Mesenchymal stem cell (in vitro differentiated cells and primary cell): ENCODE data around the gene PHIP.

Source experiments
- DNase-seq: peaks from one replicate; pipeline ENCODE4 v3.0.0-alpha.2; 2013
- H2AFZ ChIP-seq: one replicate; pipeline ENCODE4 v1.6.1; 2013; ENCODE audit warnings: low read depth, mild to moderate bottlenecking, control low read depth, inconsistent platforms, low read length, moderate library complexity
- H2AK5ac ChIP-seq: 2 replicates; pipeline ENCODE4 v1.6.1; 2013; ENCODE audit warnings: low read length, moderate library complexity, mild to moderate bottlenecking, inconsistent platforms; ENCODE audit not compliant: severe bottlenecking
- H2BK120ac ChIP-seq: one replicate; pipeline ENCODE4 v1.6.1; 2013; ENCODE audit warnings: low read depth, mild to moderate bottlenecking, inconsistent platforms, low read length, moderate library complexity
- H2BK12ac ChIP-seq, 2 experiments: one replicate each; pipeline ENCODE4 v1.6.1; 2013; ENCODE audit warnings: inconsistent platforms in 2 of 2, low read length in 2 of 2, mild to moderate bottlenecking in 2 of 2, moderate library complexity in 2 of 2, control low read depth in 1 of 2
- H2BK15ac ChIP-seq: one replicate; pipeline ENCODE4 v1.6.1; 2013; ENCODE audit warnings: mild to moderate bottlenecking, low read depth, inconsistent platforms; ENCODE audit not compliant: poor library complexity, severe bottlenecking
- H2BK5ac ChIP-seq: 2 replicates; pipeline ENCODE4 v1.6.1; 2013; ENCODE audit warnings: low read depth, mild to moderate bottlenecking, low read length, control low read depth, inconsistent platforms; ENCODE audit not compliant: poor library complexity, severe bottlenecking
- H3K14ac ChIP-seq, 2 experiments: one replicate each; pipeline ENCODE4 v1.6.1; 2013; ENCODE audit warnings: inconsistent platforms in 2 of 2, low read length in 2 of 2, control low read depth in 1 of 2, mild to moderate bottlenecking in 1 of 2, moderate library complexity in 1 of 2
- H3K18ac ChIP-seq, 2 experiments: one replicate each; pipeline ENCODE4 v1.6.1; 2013; ENCODE audit warnings: inconsistent platforms in 2 of 2, low read length in 2 of 2, control low read depth in 1 of 2, low read depth in 1 of 2, mild to moderate bottlenecking in 1 of 2
- H3K23ac ChIP-seq, 2 experiments: one replicate each; pipeline ENCODE4 v1.6.1; 2013; ENCODE audit warnings: inconsistent platforms in 2 of 2, low read length in 2 of 2, mild to moderate bottlenecking in 2 of 2, moderate library complexity in 2 of 2, control low read depth in 1 of 2
- H3K27ac ChIP-seq: 2 replicates; pipeline ENCODE4 v1.5.1; 2013; ENCODE audit warnings: mild to moderate bottlenecking, moderate library complexity, low read length, control low read depth, inconsistent platforms; ENCODE audit not compliant: poor library complexity, severe bottlenecking
- H3K27me3 ChIP-seq, 2 experiments: 2 replicates each; pipeline versions ENCODE4 v1.6.1 to v1.7.0; 2013; ENCODE audit warnings: low read length in 2 of 2, mild to moderate bottlenecking in 2 of 2, moderate library complexity in 2 of 2, control low read depth in 1 of 2, inconsistent platforms in 1 of 2; ENCODE audit not compliant: control insufficient read depth in 1 of 2, insufficient read depth in 1 of 2
- H3K36me3 ChIP-seq, 2 experiments: 2 replicates each; pipeline versions ENCODE4 v1.6.1 to v1.7.0; 2013; ENCODE audit warnings: low read length in 2 of 2, control low read depth in 1 of 2, inconsistent platforms in 1 of 2, low read depth in 1 of 2, mild to moderate bottlenecking in 1 of 2; ENCODE audit not compliant: insufficient read depth in 2 of 2, control insufficient read depth in 1 of 2
- H3K4ac ChIP-seq, 2 experiments: one replicate each; pipeline ENCODE4 v1.6.1; 2013; ENCODE audit warnings: inconsistent platforms in 2 of 2, low read length in 2 of 2, mild to moderate bottlenecking in 2 of 2, moderate library complexity in 2 of 2, control low read depth in 1 of 2, low read depth in 1 of 2
- H3K4me1 ChIP-seq: 2 replicates; pipeline ENCODE4 v1.6.1; 2013; ENCODE audit warnings: low read depth, low read length, control low read depth; ENCODE audit not compliant: control insufficient read depth, insufficient read depth
- H3K4me2 ChIP-seq: 2 replicates; pipeline ENCODE4 v1.6.1; 2013; ENCODE audit warnings: low read length, mild to moderate bottlenecking, inconsistent platforms; ENCODE audit not compliant: poor library complexity, severe bottlenecking
- H3K4me3 ChIP-seq, 2 experiments: 2 replicates each; pipeline versions ENCODE4 v1.5.1 to v1.7.0; 2013; ENCODE audit warnings: low read length in 2 of 2, mild to moderate bottlenecking in 2 of 2, control low read depth in 1 of 2, low read depth in 1 of 2; ENCODE audit not compliant: insufficient read depth in 1 of 2
- H3K79me1 ChIP-seq: replicated peaks from 2 replicates; pipeline ENCODE4 v1.6.1; 2013; ENCODE audit warnings: mild to moderate bottlenecking, control low read depth, low read length, inconsistent platforms; ENCODE audit not compliant: poor library complexity, severe bottlenecking
- H3K9ac ChIP-seq: 2 replicates; pipeline ENCODE4 v1.7.0; 2013; ENCODE audit warnings: mild to moderate bottlenecking, low read length, moderate library complexity
- H3K9me3 ChIP-seq: 2 replicates; pipeline ENCODE4 v1.7.0; 2013; ENCODE audit warnings: mild to moderate bottlenecking, low read length; ENCODE audit not compliant: control insufficient read depth
- H4K8ac ChIP-seq: one replicate; pipeline ENCODE4 v1.6.1; 2013; ENCODE audit warnings: inconsistent platforms, mild to moderate bottlenecking, low read length, moderate library complexity
- H4K91ac ChIP-seq: one replicate; pipeline ENCODE4 v1.6.1; 2013; ENCODE audit warnings: mild to moderate bottlenecking, low read length, inconsistent platforms
- WGBS: methylation state at CpG from one replicate; pipeline ENCODE4 v1.1.7; 2013; ENCODE audit warnings: mixed read lengths; 5-methylcytosine and 5-hydroxymethylcytosine counted together

The PHIP gene

DNA sequence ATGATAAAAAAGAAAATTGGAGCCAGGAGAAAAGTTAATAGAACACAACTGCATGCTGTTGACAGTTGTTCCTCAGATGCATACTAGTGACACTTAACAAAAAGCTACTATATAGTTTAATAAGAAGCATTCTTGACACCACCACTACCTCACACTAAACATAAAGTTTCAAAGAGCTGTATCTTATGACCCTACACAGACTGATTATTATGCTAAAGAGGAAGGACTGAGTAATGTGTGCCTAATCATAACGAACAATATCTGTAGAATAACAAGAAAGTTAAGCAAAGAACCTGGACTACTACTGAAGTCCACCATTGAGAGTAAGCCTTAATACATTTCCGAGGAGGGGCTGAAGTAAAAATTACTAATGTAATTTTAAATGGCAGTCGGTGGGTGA lies 110.9 kb downstream of the PHIP start:
- no peaks in the 10 kb centered on the region for H3K4me1 ChIP-seq
- no peak overlapping the region for H3K9ac ChIP-seq
- H2AFZ ChIP-seq: no peak overlapping the region
- no peak overlapping the region for H4K8ac ChIP-seq
- H2BK5ac ChIP-seq: no peak overlapping the region
- no peak overlapping the region for H2BK120ac ChIP-seq
- H3K23ac ChIP-seq: no peak overlapping the region
- no peaks in the 10 kb centered on the region for H3K9me3 ChIP-seq
- WGBS: no CpG with 5 or more reads among the region's 3 CpGs
- H3K79me1 ChIP-seq: peaks cover 5% of the 10 kb centered on the region
- no peak overlapping the region for H2BK15ac ChIP-seq
- H2BK12ac ChIP-seq: no peak overlapping the region
- H3K4me2 ChIP-seq: no peak overlapping the region
- no peak overlapping the region for H3K4ac ChIP-seq
- no peak overlapping the region for H2AK5ac ChIP-seq
- H3K14ac ChIP-seq: no peak overlapping the region
- H3K18ac ChIP-seq: no peak overlapping the region
- H4K91ac ChIP-seq: no peak overlapping the region
- H3K27me3 ChIP-seq: no peaks in the 10 kb centered on the region
- DNase-seq: no peak
- H3K4me3 ChIP-seq: no peak overlapping the region
- no peak overlapping the region for H3K27ac ChIP-seq
- H3K36me3 ChIP-seq: peaks cover 3 to 86% of the 10 kb centered on the region in 2 experiments

DNA sequence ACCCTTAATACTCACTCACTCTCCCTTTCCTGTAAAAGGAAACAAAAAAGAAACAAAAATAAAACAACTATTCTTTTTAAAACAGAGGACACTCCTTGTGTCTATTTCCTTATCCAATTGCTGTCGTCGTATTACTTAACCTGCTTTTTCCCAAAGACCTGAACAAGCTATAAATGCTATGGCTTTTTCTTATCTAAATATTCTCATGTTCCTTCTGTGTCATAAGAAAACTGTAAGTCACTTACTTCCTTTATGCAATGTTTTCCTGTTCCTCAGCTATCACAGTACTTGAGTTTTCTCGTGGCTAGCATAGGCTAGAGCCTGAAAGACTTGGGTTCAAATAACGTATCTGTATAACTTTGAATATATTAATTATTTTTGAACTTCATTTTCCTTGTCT lies 111.5 kb downstream of the PHIP start:
- H2BK120ac ChIP-seq: no peak overlapping the region
- no peak overlapping the region for H2AFZ ChIP-seq
- no peaks in the 10 kb centered on the region for H3K4me1 ChIP-seq
- H2BK5ac ChIP-seq: no peak overlapping the region
- no peak overlapping the region for H3K4ac ChIP-seq
- WGBS: 100% methylated on average over 2 of the region's 4 CpGs
- H3K23ac ChIP-seq: no peak overlapping the region
- no peak overlapping the region for H3K14ac ChIP-seq
- H4K91ac ChIP-seq: no peak overlapping the region
- no peak overlapping the region for H4K8ac ChIP-seq
- H2BK15ac ChIP-seq: no peak overlapping the region
- no peak overlapping the region for H2BK12ac ChIP-seq
- no peak overlapping the region for H2AK5ac ChIP-seq
- H3K9me3 ChIP-seq: no peaks in the 10 kb centered on the region
- no peak overlapping the region for H3K9ac ChIP-seq
- H3K4me2 ChIP-seq: no peak overlapping the region
- H3K18ac ChIP-seq: no peak overlapping the region
- H3K79me1 ChIP-seq: peaks cover 5% of the 10 kb centered on the region
- DNase-seq: no peak
- no peak overlapping the region for H3K27ac ChIP-seq
- no peak overlapping the region for H3K4me3 ChIP-seq
- H3K36me3 ChIP-seq: peaks cover 2 to 92% of the 10 kb centered on the region in 2 experiments
- H3K27me3 ChIP-seq: no peaks in the 10 kb centered on the region

DNA sequence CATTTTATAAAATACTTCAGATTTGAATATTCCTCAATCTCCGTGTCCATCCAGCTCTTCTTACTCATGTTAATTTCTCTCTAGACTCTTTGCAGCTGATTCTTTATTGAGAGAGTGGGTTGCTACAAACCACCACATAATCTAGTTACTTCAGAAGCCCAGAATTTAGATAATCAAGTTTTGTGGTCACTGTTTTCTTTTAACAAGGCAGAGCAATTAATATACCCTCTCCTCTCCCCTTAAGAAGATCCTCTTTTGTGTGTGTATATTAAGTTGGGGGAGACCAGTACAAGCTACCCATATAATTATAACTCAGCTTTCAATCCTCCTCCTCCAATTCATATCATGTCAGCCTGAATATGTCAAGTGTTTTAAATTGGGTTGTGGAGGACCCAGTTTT lies 115.6 kb downstream of the PHIP start:
- H3K23ac ChIP-seq: no peak overlapping the region
- H3K27me3 ChIP-seq: no peaks in the 10 kb centered on the region
- no peak overlapping the region for H2AK5ac ChIP-seq
- H3K4me1 ChIP-seq: no peaks in the 10 kb centered on the region
- no peak overlapping the region for H3K18ac ChIP-seq
- no peak overlapping the region for H3K9ac ChIP-seq
- no peak overlapping the region for H2BK5ac ChIP-seq
- H3K14ac ChIP-seq: no peak overlapping the region
- peaks cover 0 to 97% of the 10 kb centered on the region in 2 experiments for H3K36me3 ChIP-seq
- H2BK120ac ChIP-seq: no peak overlapping the region
- DNase-seq: no peak
- no peak overlapping the region for H3K4ac ChIP-seq
- no peak overlapping the region for H3K4me3 ChIP-seq
- no peaks in the 10 kb centered on the region for H3K9me3 ChIP-seq
- no CpG with 5 or more reads among the region's 1 CpG for WGBS
- no peak overlapping the region for H4K91ac ChIP-seq
- H3K4me2 ChIP-seq: no peak overlapping the region
- H2BK12ac ChIP-seq: no peak overlapping the region
- H3K79me1 ChIP-seq: peaks cover 4% of the 10 kb centered on the region
- no peak overlapping the region for H4K8ac ChIP-seq
- H2BK15ac ChIP-seq: no peak overlapping the region
- H3K27ac ChIP-seq: no peak overlapping the region
- H2AFZ ChIP-seq: no peak overlapping the region

DNA sequence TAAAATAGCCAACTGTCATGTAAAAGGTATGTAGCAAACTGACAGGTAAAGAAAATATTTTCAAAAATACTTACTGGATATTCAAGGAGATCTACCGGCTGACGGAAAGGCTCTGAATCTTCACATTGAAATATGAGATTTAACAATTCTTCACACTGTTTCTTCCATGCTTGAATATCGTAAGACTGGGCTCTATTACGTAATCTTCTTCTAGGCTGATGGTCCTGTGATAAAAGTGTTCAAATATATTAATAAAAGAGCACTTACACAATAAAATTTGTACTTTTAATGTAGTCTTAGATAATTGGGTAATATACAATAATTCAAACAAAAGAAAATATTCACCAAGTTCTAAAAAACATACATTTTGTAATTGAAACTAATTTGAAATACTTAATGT lies 123.3 kb downstream of the PHIP start:
- Histone ChIP-seq H3K79me1 (peaks cover 3% of the 10 kb centered on the region), H2BK120ac (no peak overlapping the region), H2AFZ (no peak overlapping the region), H3K9me3 (peaks cover 9% of the 10 kb centered on the region), H2BK12ac (no peak overlapping the region), H3K23ac (no peak overlapping the region), H3K36me3 (peaks cover 8 to 94% of the 10 kb centered on the region in 2 experiments), H2BK5ac (no peak overlapping the region), H2AK5ac (no peak overlapping the region), H3K4me2 (no peak overlapping the region), H3K4ac (no peak overlapping the region), H3K27me3 (no peaks in the 10 kb centered on the region), H3K9ac (no peak overlapping the region), H4K91ac (no peak overlapping the region), H2BK15ac (no peak overlapping the region), H4K8ac (no peak overlapping the region), H3K14ac (no peak overlapping the region), H3K27ac (no peak overlapping the region), H3K4me1 (no peaks in the 10 kb centered on the region), H3K18ac (no peak overlapping the region), H3K4me3 (no peak overlapping the region)
- DNase-seq: no peak
- WGBS: 100% methylated on average over 2 of the region's 4 CpGs
